ENCODE results near the gene ATP1A3.
A peak's percentile ranks its signal among the peaks of the same experiment; 100 is the strongest.

ATP1A3 gene

GRCh38 chr19:42023943-42024260 lies 29.9 kb upstream of the ATP1A3 start:
- peaks cover 2% of the 10 kb centered on the region for H3K9me3 ChIP-seq (ENCODE audit: insufficient read depth, low read depth, low read length)
- H3K79me1 ChIP-seq (ENCODE audit: low read length) = no peaks in the 10 kb centered on the region
- no CpG with 5 or more reads among the region's 4 CpGs for WGBS (ENCODE audit: extremely low coverage, insufficient coverage, insufficient read length)
- H4K8ac ChIP-seq (ENCODE audit: low read depth, low read length) = no peak overlapping the region
- H3K27me3 ChIP-seq (ENCODE audit: insufficient read depth, low read length) = no peaks in the 10 kb centered on the region
- no peak overlapping the region for H2BK5ac ChIP-seq (ENCODE audit: low read depth, low read length, poor library complexity)
- no peak overlapping the region for H2AK5ac ChIP-seq (ENCODE audit: low read length)
- H4K12ac ChIP-seq (ENCODE audit: low read depth, low read length) = no peak overlapping the region
- no peak overlapping the region for H3K14ac ChIP-seq (ENCODE audit: low read length)
- no peak overlapping the region for H2BK12ac ChIP-seq (ENCODE audit: low read length)
- no peak overlapping the region for H3K23ac ChIP-seq (ENCODE audit: low read length)
- DNase-seq = no peak
- H4K91ac ChIP-seq (ENCODE audit: low read depth, low read length) = no peak overlapping the region
- no peak overlapping the region for H2BK120ac ChIP-seq (ENCODE audit: insufficient read depth, low read length, poor library complexity)
- no peak overlapping the region for H3K4ac ChIP-seq (ENCODE audit: low read depth, low read length)
- H3K27ac ChIP-seq (ENCODE audit: low read depth, low read length) = no peak overlapping the region
- no peak overlapping the region for H3K9ac ChIP-seq (ENCODE audit: low read length)
- no peak overlapping the region for H2AFZ ChIP-seq (ENCODE audit: insufficient read depth, low read length, poor library complexity)
- no peaks in the 10 kb centered on the region for H3K36me3 ChIP-seq (ENCODE audit: control insufficient read depth in 1 of 2, insufficient read depth in 2 of 2, low read length in 2 of 2)
- H3K4me1 ChIP-seq (ENCODE audit: control insufficient read depth in 1 of 2, insufficient read depth in 2 of 2, low read length in 2 of 2) = peaks cover 8 to 9% of the 10 kb centered on the region in 2 experiments
- H3K18ac ChIP-seq (ENCODE audit: low read length) = no peak overlapping the region
- H3K79me2 ChIP-seq (ENCODE audit: control insufficient read depth, insufficient read depth, low read length, poor library complexity) = no peaks in the 10 kb centered on the region
- H3K4me2 ChIP-seq (ENCODE audit: low read length) = no peak overlapping the region
- H3K4me3 ChIP-seq (ENCODE audit: low read depth, low read length) = no peak overlapping the region

GRCh38 chr19:42023121-42023942 lies 29.3 kb upstream of the ATP1A3 start:
- Histone ChIP-seq H3K4me3 (ENCODE audit: low read depth, low read length) (no peak overlapping the region), H4K8ac (ENCODE audit: low read depth, low read length) (no peak overlapping the region), H2BK12ac (ENCODE audit: low read length) (no peak overlapping the region), H3K27me3 (ENCODE audit: insufficient read depth, low read length) (no peaks in the 10 kb centered on the region), H3K36me3 (ENCODE audit: control insufficient read depth in 1 of 2, insufficient read depth in 2 of 2, low read length in 2 of 2) (no peaks in the 10 kb centered on the region), H3K79me2 (ENCODE audit: control insufficient read depth, insufficient read depth, low read length, poor library complexity) (no peaks in the 10 kb centered on the region), H3K4me1 (ENCODE audit: control insufficient read depth in 1 of 2, insufficient read depth in 2 of 2, low read length in 2 of 2) (peaks cover 8 to 9% of the 10 kb centered on the region in 2 experiments), H2BK5ac (ENCODE audit: low read depth, low read length, poor library complexity) (no peak overlapping the region), H2BK120ac (ENCODE audit: insufficient read depth, low read length, poor library complexity) (no peak overlapping the region), H3K23ac (ENCODE audit: low read length) (no peak overlapping the region), H3K9ac (ENCODE audit: low read length) (no peak overlapping the region), H2AK5ac (ENCODE audit: low read length) (no peak overlapping the region), H4K91ac (ENCODE audit: low read depth, low read length) (no peak overlapping the region), H3K27ac (ENCODE audit: low read depth, low read length) (no peak overlapping the region), H3K79me1 (ENCODE audit: low read length) (no peaks in the 10 kb centered on the region), H3K4me2 (ENCODE audit: low read length) (no peak overlapping the region), H3K4ac (ENCODE audit: low read depth, low read length) (no peak overlapping the region), H3K9me3 (ENCODE audit: insufficient read depth, low read depth, low read length) (peaks cover 2% of the 10 kb centered on the region), H4K12ac (ENCODE audit: low read depth, low read length) (no peak overlapping the region), H3K18ac (ENCODE audit: low read length) (no peak overlapping the region), H2AFZ (ENCODE audit: insufficient read depth, low read length, poor library complexity) (no peak overlapping the region), H3K14ac (ENCODE audit: low read length) (no peak overlapping the region)
- peak in 1 of 2 donors; percentile 6 for DNase-seq
- no CpG with 5 or more reads among the region's 17 CpGs for WGBS (ENCODE audit: extremely low coverage, insufficient coverage, insufficient read length)

GRCh38 chr19:42022616-42023015 lies 28.6 kb upstream of the ATP1A3 start:
- H2BK120ac ChIP-seq (ENCODE audit: insufficient read depth, low read length, poor library complexity) = no peak overlapping the region
- no peak overlapping the region for H2BK12ac ChIP-seq (ENCODE audit: low read length)
- H2AFZ ChIP-seq (ENCODE audit: insufficient read depth, low read length, poor library complexity) = no peak overlapping the region
- peaks cover 2% of the 10 kb centered on the region for H3K9me3 ChIP-seq (ENCODE audit: insufficient read depth, low read depth, low read length)
- no peak overlapping the region for H3K27ac ChIP-seq (ENCODE audit: low read depth, low read length)
- no peak overlapping the region for H3K4ac ChIP-seq (ENCODE audit: low read depth, low read length)
- no peak overlapping the region for H2AK5ac ChIP-seq (ENCODE audit: low read length)
- no peak overlapping the region for H3K4me2 ChIP-seq (ENCODE audit: low read length)
- H3K36me3 ChIP-seq (ENCODE audit: control insufficient read depth in 1 of 2, insufficient read depth in 2 of 2, low read length in 2 of 2) = no peaks in the 10 kb centered on the region
- WGBS (ENCODE audit: extremely low coverage, insufficient coverage, insufficient read length) = no CpG with 5 or more reads among the region's 5 CpGs
- H2BK5ac ChIP-seq (ENCODE audit: low read depth, low read length, poor library complexity) = no peak overlapping the region
- H3K79me1 ChIP-seq (ENCODE audit: low read length) = no peaks in the 10 kb centered on the region
- no peak overlapping the region for H3K14ac ChIP-seq (ENCODE audit: low read length)
- H4K12ac ChIP-seq (ENCODE audit: low read depth, low read length) = no peak overlapping the region
- no peaks in the 10 kb centered on the region for H3K79me2 ChIP-seq (ENCODE audit: control insufficient read depth, insufficient read depth, low read length, poor library complexity)
- no peak overlapping the region for H4K8ac ChIP-seq (ENCODE audit: low read depth, low read length)
- peaks cover 8 to 9% of the 10 kb centered on the region in 2 experiments for H3K4me1 ChIP-seq (ENCODE audit: control insufficient read depth in 1 of 2, insufficient read depth in 2 of 2, low read length in 2 of 2)
- no peak overlapping the region for H3K4me3 ChIP-seq (ENCODE audit: low read depth, low read length)
- no peak overlapping the region for H3K9ac ChIP-seq (ENCODE audit: low read length)
- no peaks in the 10 kb centered on the region for H3K27me3 ChIP-seq (ENCODE audit: insufficient read depth, low read length)
- no peak overlapping the region for H3K23ac ChIP-seq (ENCODE audit: low read length)
- no peak overlapping the region for H4K91ac ChIP-seq (ENCODE audit: low read depth, low read length)
- DNase-seq = no peak
- no peak overlapping the region for H3K18ac ChIP-seq (ENCODE audit: low read length)

- Histone ChIP-seq H3K4me2 (ENCODE audit: low read length) (no peak overlapping the region), H3K79me1 (ENCODE audit: low read length) (no peaks in the 10 kb centered on the region), H4K91ac (ENCODE audit: low read depth, low read length) (no peak overlapping the region), H4K12ac (ENCODE audit: low read depth, low read length) (no peak overlapping the region), H2BK120ac (ENCODE audit: insufficient read depth, low read length, poor library complexity) (no peak overlapping the region), H3K9ac (ENCODE audit: low read length) (no peak overlapping the region), H3K36me3 (ENCODE audit: control insufficient read depth in 1 of 2, insufficient read depth in 2 of 2, low read length in 2 of 2) (no peaks in the 10 kb centered on the region), H3K18ac (ENCODE audit: low read length) (no peak overlapping the region), H3K27ac (ENCODE audit: low read depth, low read length) (no peak overlapping the region), H3K79me2 (ENCODE audit: control insufficient read depth, insufficient read depth, low read length, poor library complexity) (no peaks in the 10 kb centered on the region), H3K4ac (ENCODE audit: low read depth, low read length) (no peak overlapping the region), H3K9me3 (ENCODE audit: insufficient read depth, low read depth, low read length) (peaks cover 2% of the 10 kb centered on the region), H3K27me3 (ENCODE audit: insufficient read depth, low read length) (no peaks in the 10 kb centered on the region), H2AFZ (ENCODE audit: insufficient read depth, low read length, poor library complexity) (no peak overlapping the region), H2AK5ac (ENCODE audit: low read length) (no peak overlapping the region), H3K14ac (ENCODE audit: low read length) (no peak overlapping the region), H2BK5ac (ENCODE audit: low read depth, low read length, poor library complexity) (no peak overlapping the region), H3K4me1 (ENCODE audit: control insufficient read depth in 1 of 2, insufficient read depth in 2 of 2, low read length in 2 of 2) (peaks cover 8 to 9% of the 10 kb centered on the region in 2 experiments), H2BK12ac (ENCODE audit: low read length) (no peak overlapping the region), H4K8ac (ENCODE audit: low read depth, low read length) (no peak overlapping the region), H3K23ac (ENCODE audit: low read length) (no peak overlapping the region), H3K4me3 (ENCODE audit: low read depth, low read length) (no peak overlapping the region)
- WGBS (ENCODE audit: extremely low coverage, insufficient coverage, insufficient read length) = no CpG with 5 or more reads among the region's 15 CpGs
- DNase-seq = no peak
Observed at GRCh38 chr19:42021185-42021584, 27.2 kb upstream of the ATP1A3 start.

Measured in trophoblast cell (in vitro differentiated cells and primary cell).